CD4-positive, alpha-beta T cell treated with Interferon gamma for 1 hour (primary cell): ENCODE measurements around the gene TNNT2.

Experiments used
- DNase-seq: peaks from one replicate; pipeline ENCODE4 v3.0.0-alpha.2; 2020

The TNNT2 gene

DNA sequence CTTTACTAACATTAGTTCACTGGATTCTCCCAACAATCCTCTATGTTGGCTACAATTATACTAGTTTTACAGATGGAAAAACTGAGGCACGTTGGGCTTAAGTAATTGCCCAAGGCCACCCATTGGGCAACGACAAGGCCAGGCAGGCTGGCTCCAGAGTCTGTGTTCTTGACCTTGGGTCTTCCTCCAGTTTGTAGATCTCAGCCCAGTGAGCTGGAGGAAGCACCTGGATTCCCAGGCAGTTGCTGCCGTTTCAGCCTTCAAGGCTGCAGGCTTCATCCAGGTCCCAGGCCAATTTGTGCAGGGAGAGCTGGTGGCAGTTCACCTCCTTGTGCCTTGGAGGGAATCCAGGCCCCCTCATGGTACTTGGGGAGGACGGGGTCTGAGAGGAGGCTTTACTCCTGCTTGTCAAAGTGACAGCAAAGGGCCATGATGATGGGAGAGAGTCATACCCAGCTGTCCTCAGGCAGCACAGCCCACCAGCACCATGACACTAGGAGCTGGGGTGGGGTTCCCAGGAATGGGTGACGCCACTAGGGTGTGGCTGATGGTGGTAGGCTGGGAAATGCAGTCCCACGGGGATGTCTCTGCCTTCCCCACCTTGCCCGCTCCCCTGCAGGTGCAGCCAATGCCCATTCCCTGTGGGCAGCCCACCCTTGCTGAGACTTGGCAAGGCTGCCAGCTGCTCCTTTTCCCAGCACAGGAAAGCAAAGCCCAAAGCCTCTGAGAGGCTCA, 67.1 kb downstream of the TNNT2 start:
- DNase-seq: no peak

DNA sequence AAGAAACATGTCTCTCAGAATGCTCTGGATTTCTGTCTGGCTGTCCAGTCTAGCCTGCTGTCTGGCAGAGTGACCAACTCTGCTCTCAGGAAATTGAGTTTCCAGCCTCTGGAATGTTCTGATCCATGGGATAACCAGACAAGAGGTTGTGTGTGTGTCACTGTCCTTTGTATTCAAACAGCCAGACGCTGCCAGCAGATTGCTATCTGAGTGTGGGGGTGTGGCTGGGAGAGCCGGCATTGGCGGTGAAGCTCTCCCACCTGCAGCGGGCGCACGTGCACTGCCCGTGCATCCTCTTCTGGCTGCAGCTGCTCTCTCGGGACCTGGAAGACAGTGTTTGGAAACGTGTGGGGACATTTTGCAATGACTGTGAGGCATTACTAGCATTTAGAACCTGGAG, 68.1 kb downstream of the TNNT2 start:
- DNase-seq: no peak
